Kidney epithelial cell (primary cell): ENCODE measurements around the gene ARHGEF10L. TPM values are rescaled to one million over a fixed set of nuclear protein-coding genes. Genes with fewer than 3 reads are reported as not detected.

Experiments
- DNase-seq: peaks from one replicate; pipeline ENCODE4 v3.0.0-alpha.2; 2010; ENCODE audit warnings: low read depth
- H3K27me3 ChIP-seq: 2 replicates; pipeline ENCODE4 v1.6.0; 2011; ENCODE audit warnings: low read length; ENCODE audit not compliant: control insufficient read depth, insufficient read depth
- H3K36me3 ChIP-seq: 2 replicates; pipeline ENCODE4 v1.5.1; 2011; ENCODE audit warnings: low read length; ENCODE audit not compliant: control insufficient read depth, insufficient read depth
- H3K4me3 ChIP-seq: 2 replicates; pipeline ENCODE4 v1.5.1; 2011; ENCODE audit warnings: low read depth, mild to moderate bottlenecking, control low read depth, low read length
- total RNA-seq: library from RNA; depleted of rRNA; stranded (reverse); fragments of >200 nt; gene quantifications from 2 replicates; pipeline ENCODE4 v1.2.3, GENCODE V29; 2015
- TF ChIP-seq, protein P1 (sequence below): IDR thresholded peaks from 2 replicates; pipeline ENCODE4 v1.5.1; 2011; ENCODE audit warnings: mild to moderate bottlenecking, moderate library complexity, low read length, control low read depth, inconsistent platforms; ENCODE audit not compliant: insufficient read depth, poor library complexity, severe bottlenecking

Gene ARHGEF10L
- total RNA-seq, 1 donor from 2014 or later, result 23.5 TPM

DNA sequence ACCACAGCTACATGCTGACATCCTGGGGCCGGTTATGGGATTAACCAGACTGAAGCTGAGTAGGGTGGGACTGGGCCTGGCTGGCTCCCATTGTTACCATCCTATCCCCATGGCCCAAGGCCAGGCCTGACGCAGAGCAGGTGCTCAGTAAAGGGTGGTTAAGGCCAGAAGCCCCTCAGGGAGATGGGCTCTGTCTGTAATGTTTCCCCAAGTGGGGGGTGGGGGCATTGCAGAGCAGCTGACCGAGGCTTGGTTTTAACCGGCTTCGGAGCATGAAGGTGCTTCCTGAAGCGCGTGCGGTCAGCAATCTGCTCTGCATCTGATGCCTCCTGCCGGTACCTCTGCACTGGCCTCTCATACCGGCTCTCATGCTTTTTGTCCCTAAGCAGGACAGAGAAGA is 132.2 kb downstream of the ARHGEF10L start:
- TF ChIP-seq, protein P1, sequence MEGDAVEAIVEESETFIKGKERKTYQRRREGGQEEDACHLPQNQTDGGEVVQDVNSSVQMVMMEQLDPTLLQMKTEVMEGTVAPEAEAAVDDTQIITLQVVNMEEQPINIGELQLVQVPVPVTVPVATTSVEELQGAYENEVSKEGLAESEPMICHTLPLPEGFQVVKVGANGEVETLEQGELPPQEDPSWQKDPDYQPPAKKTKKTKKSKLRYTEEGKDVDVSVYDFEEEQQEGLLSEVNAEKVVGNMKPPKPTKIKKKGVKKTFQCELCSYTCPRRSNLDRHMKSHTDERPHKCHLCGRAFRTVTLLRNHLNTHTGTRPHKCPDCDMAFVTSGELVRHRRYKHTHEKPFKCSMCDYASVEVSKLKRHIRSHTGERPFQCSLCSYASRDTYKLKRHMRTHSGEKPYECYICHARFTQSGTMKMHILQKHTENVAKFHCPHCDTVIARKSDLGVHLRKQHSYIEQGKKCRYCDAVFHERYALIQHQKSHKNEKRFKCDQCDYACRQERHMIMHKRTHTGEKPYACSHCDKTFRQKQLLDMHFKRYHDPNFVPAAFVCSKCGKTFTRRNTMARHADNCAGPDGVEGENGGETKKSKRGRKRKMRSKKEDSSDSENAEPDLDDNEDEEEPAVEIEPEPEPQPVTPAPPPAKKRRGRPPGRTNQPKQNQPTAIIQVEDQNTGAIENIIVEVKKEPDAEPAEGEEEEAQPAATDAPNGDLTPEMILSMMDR, result peak; percentile 23
- DNase-seq, result peak; percentile 18
- H3K27me3 ChIP-seq, result no peaks in the 10 kb centered on the region

DNA sequence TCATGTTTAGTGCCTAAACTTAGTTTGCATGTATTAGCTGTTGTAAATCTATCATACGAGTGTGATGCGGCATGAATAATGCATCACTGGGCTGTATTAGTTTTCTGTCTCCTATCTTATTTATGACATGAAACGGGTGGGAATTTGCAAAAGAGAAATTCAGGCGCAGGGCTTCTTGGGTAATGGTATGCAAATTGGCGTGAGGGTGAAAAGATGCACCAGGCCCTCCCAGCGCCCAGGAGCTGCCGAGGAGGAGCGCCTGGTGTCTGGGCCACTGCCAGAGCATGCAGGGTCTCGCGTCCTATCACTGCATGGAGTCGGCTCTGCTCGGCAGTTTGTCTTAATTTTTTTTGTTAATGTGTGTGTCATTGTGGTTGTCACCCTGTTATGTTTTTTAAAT is 132.7 kb downstream of the ARHGEF10L start:
- H3K36me3 ChIP-seq, result no peaks in the 10 kb centered on the region
- H3K27me3 ChIP-seq, result no peaks in the 10 kb centered on the region
- no peak for DNase-seq
- no peak overlapping the region for H3K4me3 ChIP-seq
- TF ChIP-seq, protein P1, result no peak

More for the DNA sequence above, 132.2 kb downstream of the ARHGEF10L start:
- Histone ChIP-seq H3K4me3 (no peak overlapping the region), H3K36me3 (no peaks in the 10 kb centered on the region)

DNA sequence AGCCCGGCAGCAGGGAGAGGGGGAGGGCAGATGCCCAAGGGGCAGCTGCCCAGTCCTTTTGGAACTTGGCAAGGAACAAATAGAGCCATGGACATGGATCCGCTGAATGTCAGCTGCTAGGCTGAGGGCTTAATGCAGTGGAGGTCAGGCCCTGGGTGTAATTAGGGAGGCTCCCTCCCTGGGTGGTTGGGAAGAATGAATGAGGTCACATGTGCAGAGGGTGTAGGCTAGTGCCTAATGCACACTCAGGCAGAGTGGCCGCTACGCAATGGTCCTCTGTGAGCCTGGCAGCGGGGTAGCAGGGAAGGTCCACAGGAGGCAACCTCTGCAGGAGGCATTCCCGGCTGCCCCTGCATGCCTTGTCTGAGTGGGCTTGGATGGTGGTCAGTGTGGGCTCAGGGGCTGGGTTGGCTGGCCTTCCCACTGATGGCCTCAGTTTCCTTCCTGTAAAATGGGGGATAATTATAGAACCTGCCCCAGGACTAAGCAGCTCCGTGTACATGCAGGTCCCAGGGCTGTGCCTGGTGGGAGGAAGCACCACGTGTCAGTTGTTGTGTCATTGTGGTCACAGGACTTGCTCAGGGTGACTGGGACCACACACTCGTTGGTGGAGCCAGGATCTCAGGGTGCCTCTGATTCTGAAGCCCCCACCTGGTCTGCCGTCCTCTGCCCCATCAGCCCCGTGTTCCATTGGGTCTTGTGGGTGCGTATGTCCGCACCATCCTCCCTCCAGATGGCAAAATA is 134.0 kb downstream of the ARHGEF10L start:
- no peak for DNase-seq
- TF ChIP-seq, protein P1, result no peak
- Histone ChIP-seq H3K4me3 (no peak overlapping the region), H3K27me3 (no peaks in the 10 kb centered on the region), H3K36me3 (no peaks in the 10 kb centered on the region)

DNA sequence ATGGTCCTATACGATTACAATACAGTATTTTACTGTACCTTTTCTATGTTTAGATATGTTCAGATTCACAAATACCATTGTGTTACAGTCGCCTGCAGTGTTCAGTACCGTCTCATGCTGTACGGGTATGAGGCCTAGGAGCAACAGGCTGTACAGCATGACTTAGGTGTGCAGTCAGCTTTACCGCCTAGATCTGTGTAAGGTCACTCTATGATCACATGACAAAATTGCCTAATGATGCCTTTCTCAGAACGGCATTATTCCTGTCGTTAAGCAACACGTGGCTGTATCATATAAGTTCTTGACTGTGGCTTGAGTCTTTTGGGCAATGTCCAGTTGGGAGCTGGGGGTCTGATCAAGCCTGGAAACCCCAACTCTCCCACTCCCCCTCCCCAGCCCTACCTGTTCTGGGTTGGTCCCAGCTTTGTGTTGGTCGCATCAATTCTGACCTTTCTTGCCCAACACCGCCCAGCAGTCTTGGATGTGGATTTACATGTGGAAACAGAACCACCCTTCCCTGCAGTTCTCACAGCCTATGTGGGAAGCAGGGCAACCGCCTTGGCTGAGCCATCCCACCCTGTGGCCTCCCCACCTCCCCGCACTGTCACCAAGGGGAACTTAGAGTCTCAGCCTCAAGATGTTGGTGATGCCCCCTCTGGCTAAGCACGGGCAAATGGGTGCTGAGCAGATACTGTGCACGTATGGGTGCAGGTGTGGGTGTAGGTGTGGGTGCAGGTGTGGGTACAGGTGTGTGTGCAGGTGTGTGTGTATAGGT is 135.4 kb downstream of the ARHGEF10L start:
- no peaks in the 10 kb centered on the region for H3K36me3 ChIP-seq
- DNase-seq, result no peak
- TF ChIP-seq, protein P1, result no peak
- no peaks in the 10 kb centered on the region for H3K27me3 ChIP-seq
- no peak overlapping the region for H3K4me3 ChIP-seq

DNA sequence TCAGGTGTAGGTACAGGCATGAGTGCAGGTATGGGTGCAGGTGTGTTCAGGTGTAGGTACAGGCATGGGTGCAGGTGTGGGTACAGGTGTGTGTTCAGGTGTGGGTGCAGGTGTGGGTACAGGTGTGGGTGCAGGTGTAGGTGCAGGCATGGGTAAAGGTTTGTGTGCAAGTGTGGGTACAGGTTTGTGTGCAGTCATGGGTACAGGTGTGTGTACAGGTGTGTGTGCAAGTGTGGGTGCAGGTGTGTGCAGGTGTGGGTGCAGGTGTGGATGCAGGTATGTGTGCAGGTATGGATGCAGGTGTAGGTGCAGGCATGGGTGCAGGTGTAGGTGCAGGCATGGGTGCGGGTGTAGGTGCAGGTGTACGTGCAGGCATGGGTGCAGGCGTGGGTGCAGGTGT is 136.2 kb downstream of the ARHGEF10L start:
- H3K36me3 ChIP-seq, result no peaks in the 10 kb centered on the region
- H3K27me3 ChIP-seq, result no peaks in the 10 kb centered on the region
- TF ChIP-seq, protein P1, result no peak
- no peak overlapping the region for H3K4me3 ChIP-seq
- no peak for DNase-seq
